ENCODE results near the gene CFAP57. TPM values are rescaled to one million over a fixed set of nuclear protein-coding genes. Genes with fewer than 3 reads are reported as not detected.

CFAP57 gene
- total and polyA plus RNA-seq, 2 of the 4 experiments (the other 2 are of a cell fraction), result 0.29 to 0.36 TPM

DNA sequence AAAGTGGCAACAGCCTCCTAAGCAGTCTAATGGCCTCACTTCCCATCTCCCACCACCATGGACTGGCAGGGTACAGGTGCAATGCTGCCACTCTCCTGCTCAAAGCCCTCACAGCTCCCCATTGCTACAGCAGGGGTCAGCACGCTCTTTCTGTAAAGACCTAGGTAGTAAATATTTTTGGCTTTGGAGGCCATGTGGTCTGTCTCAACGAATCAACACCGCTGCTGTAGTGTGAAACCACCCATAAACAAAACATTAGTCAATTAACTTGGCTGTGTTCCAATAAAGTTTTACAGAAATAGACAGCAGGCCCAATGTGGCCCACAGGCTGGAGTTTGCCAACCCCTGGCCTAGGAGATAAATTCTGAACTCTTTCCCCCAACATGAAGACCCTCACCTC is 53.0 kb downstream of the CFAP57 start:
- dilution Hi-C loops (cut with HindIII; ENCODE audit: low sequenced_read_pairs, unreplicated experiment), result no loop called here

More for the DNA sequence above, 53.0 kb downstream of the CFAP57 start:
- no peak overlapping the region for H2AK5ac ChIP-seq (ENCODE audit: low read depth, low read length)
- H3K9ac ChIP-seq (ENCODE audit: low read depth, low read length), result no peak overlapping the region
- no peak overlapping the region for H3K56ac ChIP-seq (ENCODE audit: extremely low read depth, insufficient read depth, low read length)
- H3K4me1 ChIP-seq (ENCODE audit: control insufficient read depth, insufficient read depth, low read length), result peaks cover 8% of the 10 kb centered on the region
- intact Hi-C loops (cut with micrococcal nuclease) (loop anchor here (5.0 to 10.0 kb wide), 2 partner anchors 302 to 310 kb away; no protein-coding TSS in a partner anchor), in situ Hi-C loops (cut with MboI; ENCODE audit: low sequenced_read_pairs) (loop anchor here (5.0 kb wide), 1 partner anchor 187 kb away; no protein-coding TSS in a partner anchor)
- WGBS, 2 experiments (ENCODE audit: extremely low coverage in 2 of 2, insufficient read length in 1 of 2), result no CpG with 5 or more reads among the region's 3 CpGs
- no peaks in the 10 kb centered on the region for H3K36me3 ChIP-seq (ENCODE audit: control insufficient read depth, insufficient read depth, low read length)
- no peaks in the 10 kb centered on the region for H3K27me3 ChIP-seq (ENCODE audit: control insufficient read depth, insufficient read depth, low read length)
- H2BK15ac ChIP-seq (ENCODE audit: low read depth, low read length), result no peak overlapping the region
- ChIA-PET POLR2A (ENCODE audit: unreplicated experiment) (no interaction called here), CTCF (interaction anchor here (1.3 kb wide), 1 partner anchor 189 kb away, joined by 4 read pairs; no protein-coding TSS in a partner anchor)
- H3K4me2 ChIP-seq (ENCODE audit: low read depth, low read length), result no peak overlapping the region
- no peak for ATAC-seq (ENCODE audit: low read depth)
- H3K9me1 ChIP-seq (ENCODE audit: insufficient read depth, low read length), result no peaks in the 10 kb centered on the region
- H3K18ac ChIP-seq (ENCODE audit: low read depth, low read length), result no peak overlapping the region
- TF ChIP-seq, protein P1, sequence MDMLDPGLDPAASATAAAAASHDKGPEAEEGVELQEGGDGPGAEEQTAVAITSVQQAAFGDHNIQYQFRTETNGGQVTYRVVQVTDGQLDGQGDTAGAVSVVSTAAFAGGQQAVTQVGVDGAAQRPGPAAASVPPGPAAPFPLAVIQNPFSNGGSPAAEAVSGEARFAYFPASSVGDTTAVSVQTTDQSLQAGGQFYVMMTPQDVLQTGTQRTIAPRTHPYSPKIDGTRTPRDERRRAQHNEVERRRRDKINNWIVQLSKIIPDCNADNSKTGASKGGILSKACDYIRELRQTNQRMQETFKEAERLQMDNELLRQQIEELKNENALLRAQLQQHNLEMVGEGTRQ (IDR thresholded peaks at IDR 0.05; ENCODE audit: low read depth, low read length), result peak; percentile 57; the same call in 1 of the 2 replicates
- TF ChIP-seq RFX5 (IDR thresholded peaks at IDR 0.05; ENCODE audit: low read depth, low read length) (no peak), NFE2L2 (IDR thresholded peaks at IDR 0.05; ENCODE audit: low read depth, low read length) (no peak)
- H3K4me3 ChIP-seq (ENCODE audit: insufficient read depth, low read depth, low read length), result no peak overlapping the region
- no peak overlapping the region for H4K8ac ChIP-seq (ENCODE audit: low read depth in 2 of 2, low read length in 2 of 2)
- H4K91ac ChIP-seq (ENCODE audit: insufficient read depth, low read depth, low read length), result no peak overlapping the region
- H3K23ac ChIP-seq (ENCODE audit: low read depth, low read length), result no peak overlapping the region
- no peak overlapping the region for H3K4ac ChIP-seq (ENCODE audit: low read depth, low read length)
- DNase-seq, result no peak
- H2AK9ac ChIP-seq (replicated peaks; ENCODE audit: low read depth, low read length, poor library complexity), result no peak overlapping the region
- H3K14ac ChIP-seq (replicated peaks; ENCODE audit: low read depth, low read length), result no peak overlapping the region
- H4K5ac ChIP-seq (ENCODE audit: low read depth, low read length), result no peak overlapping the region
- H3K9me3 ChIP-seq (ENCODE audit: control insufficient read depth, insufficient read depth, low read length), result no peaks in the 10 kb centered on the region
- H3K27ac ChIP-seq (ENCODE audit: insufficient read depth, low read length), result no peak overlapping the region
- H2BK20ac ChIP-seq (ENCODE audit: low read depth, low read length), result no peak overlapping the region; the same call in 1 of the 2 replicates
- H2BK5ac ChIP-seq (ENCODE audit: low read depth, low read length, poor library complexity, severe bottlenecking), result no peak overlapping the region
- no peak overlapping the region for H2AFZ ChIP-seq (replicated peaks; ENCODE audit: low read length, poor library complexity)
- H3K79me1 ChIP-seq (ENCODE audit: low read depth in 1 of 2, low read length in 2 of 2), result no peaks in the 10 kb centered on the region
- BruUV-seq (replicated peaks), result no TSS peak
- H4K20me1 ChIP-seq (ENCODE audit: insufficient read depth, low read length), result no peaks in the 10 kb centered on the region
- H2BK120ac ChIP-seq (ENCODE audit: low read depth, low read length), result no peak overlapping the region

Data from IMR-90 (cell line).